Measurements from ENCODE around the gene BLOC1S2.
"Not testable (repeated sequence)": the region's sequence is repeated elsewhere in the genome, so short reads cannot be mapped to it uniquely, and the experiment has no call there.

BLOC1S2 gene

GRCh38 chr10:100286051-100287033, at the start of gene BLOC1S2:
Gene BLOC1S2 (minus strand): TSS chr10:100286680. CDS start chr10:100286659, 21 bp downstream.
- peak; percentile 70 to 76 (median 74) for DNase-seq

GRCh38 chr10:100334762-100335161, 48.3 kb upstream of the BLOC1S2 start:
- no peak for DNase-seq

GRCh38 chr10:100333661-100334440, 47.4 kb upstream of the BLOC1S2 start:
- no peak for DNase-seq

GRCh38 chr10:100333106-100333505, 46.6 kb upstream of the BLOC1S2 start:
- no peak for DNase-seq

GRCh38 chr10:100330079-100330478, 43.6 kb upstream of the BLOC1S2 start, which contains the start of gene PKD2L1:
Gene PKD2L1 (minus strand): TSS chr10:100330228. CDS start chr10:100330103, 125 bp downstream.
- no peak for DNase-seq

DNA sequence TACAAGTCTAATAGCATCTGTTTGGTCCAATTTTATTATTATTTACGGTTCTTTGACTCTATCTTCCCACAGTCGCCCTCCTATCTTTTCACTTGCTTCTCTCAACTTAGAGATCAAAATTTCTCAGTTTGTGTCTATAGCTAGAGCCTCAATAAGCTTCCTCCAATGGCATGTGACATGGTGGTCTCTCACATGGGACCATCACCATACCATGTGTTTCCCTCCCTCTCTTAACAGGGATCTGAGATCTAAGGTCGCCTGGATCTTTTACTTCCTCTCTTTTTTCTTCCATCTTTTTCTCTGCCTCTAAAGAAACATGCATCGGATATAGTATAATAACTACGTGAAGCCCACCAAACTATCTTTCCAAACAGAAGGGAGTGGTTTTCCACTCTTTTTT, 41.7 kb upstream of the BLOC1S2 start:
- DNase-seq: no peak

- DNase-seq: no peak
Observed at GRCh38 chr10:100327718-100328009, 41.2 kb upstream of the BLOC1S2 start.

- peak in 1 of 4 experiments; percentile 7 for DNase-seq
Observed at GRCh38 chr10:100327007-100327717, 40.7 kb upstream of the BLOC1S2 start.

DNA sequence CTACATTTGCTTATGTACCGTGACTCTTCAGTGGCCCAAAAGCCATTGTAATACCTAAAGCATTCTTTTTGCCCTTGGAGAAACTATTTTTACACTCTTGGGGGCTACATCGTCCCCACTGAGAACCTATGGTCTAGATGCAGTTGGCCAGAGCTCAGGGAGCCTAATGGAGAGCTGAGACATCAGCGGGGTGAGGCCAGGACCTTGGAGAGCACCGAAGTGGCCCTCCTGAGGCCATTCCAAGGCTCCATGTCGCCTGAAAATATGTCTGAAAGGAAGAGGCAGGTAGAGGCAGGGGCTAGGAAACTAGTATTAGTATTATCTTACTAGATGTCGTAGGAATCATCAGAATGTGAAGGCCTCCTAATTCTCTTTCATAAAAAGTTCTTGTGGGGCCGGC, 38.7 kb upstream of the BLOC1S2 start:
- DNase-seq: no peak

DNA sequence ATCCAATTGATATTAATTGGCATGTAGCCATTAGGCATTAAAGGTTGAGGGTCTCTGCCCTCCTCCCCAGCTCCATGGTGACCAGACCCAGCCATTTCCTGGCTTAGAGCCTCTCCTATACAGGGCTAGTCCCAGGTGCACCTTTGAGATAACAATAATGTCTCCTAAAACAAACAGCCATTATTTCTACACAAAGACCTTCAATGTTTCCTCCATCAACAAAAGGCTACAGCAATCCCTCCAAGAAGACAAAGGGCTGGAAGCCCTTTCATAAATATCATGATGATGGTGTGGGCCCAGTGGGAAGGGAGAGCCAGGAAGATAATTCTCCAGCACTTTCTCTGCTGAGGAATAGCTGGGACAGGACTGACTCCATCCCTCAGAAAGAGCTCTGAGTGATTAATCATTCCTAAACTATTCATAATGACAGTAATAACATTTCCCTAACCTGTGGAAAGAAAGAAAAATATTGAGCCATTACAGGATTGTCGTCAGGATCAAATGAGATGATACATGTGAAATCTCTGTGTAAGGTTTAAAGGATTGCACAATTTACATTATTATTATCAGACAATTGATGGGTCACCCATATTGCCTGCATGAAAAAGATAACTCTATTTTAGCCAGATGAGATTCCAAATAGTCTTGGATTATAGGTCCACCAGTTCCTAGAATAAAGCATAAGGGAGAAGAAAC, 33.4 kb upstream of the BLOC1S2 start:
- no peak for DNase-seq

DNA sequence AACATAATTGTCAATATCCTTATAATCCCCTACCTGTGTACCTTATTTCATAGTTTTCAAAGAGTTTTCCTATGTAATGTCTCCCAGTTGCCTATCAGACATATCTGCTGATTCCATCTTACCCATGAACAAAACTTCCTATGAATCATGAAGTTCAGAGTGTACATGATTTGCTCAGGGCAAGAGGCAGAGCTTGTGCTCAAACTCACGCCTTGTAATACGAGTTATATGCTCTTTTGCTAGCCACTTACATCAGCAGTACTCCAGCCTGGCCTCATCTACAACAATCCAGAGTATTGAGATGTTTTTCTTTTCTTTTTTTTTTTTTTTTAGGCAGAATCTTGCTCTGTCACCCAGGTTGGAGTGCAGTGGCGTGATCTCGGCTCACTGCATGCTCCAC, 31.7 kb upstream of the BLOC1S2 start:
- no peak for DNase-seq

GRCh38 chr10:100315615-100316014, 29.1 kb upstream of the BLOC1S2 start:
- DNase-seq: no peak

- no peak for DNase-seq
Observed at GRCh38 chr10:100311298-100311697, 24.8 kb upstream of the BLOC1S2 start.

GRCh38 chr10:100307684-100308083, 21.2 kb upstream of the BLOC1S2 start:
- no peak for DNase-seq

DNA sequence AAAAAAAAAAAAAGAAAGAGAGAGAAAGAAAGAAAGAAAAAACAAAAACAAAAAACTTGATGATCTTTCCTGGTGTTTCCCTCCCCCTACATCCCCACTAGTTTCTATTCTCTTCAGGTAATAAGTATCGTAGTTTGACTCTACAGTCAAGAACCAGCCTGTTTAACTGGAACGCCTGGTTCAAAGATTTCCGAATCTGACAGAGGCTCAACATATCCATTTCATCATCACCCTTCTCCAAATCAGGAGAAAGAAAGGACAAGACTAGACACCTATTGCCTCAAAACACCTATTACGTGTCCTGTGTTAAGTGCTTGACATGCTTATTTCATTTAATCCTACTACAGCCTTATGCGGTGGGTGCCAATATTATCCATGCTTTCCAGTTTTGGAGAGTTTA, 20.4 kb upstream of the BLOC1S2 start:
- no peak for DNase-seq

DNA sequence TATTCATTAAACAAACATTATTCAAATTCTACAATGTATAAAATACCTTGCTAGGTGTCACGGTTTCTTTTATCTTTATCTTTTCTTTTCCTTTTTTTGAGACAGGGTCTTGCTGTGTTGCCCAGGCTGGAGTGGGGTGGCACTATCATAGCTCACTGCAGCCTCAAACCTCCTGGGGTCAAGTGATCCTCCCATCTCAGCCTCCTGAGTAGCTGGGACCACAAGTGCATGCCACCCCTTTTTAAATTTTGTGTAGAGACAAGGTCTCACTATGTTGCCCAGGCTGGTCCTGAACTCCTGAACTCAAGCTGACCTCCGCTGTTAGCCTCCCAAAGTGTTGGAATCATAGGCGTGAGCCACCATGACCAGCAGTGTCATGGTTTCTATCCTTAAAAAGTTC, 17.9 kb upstream of the BLOC1S2 start:
- no peak for DNase-seq

GRCh38 chr10:100303724-100304319, 17.3 kb upstream of the BLOC1S2 start:
- no peak for DNase-seq

DNA sequence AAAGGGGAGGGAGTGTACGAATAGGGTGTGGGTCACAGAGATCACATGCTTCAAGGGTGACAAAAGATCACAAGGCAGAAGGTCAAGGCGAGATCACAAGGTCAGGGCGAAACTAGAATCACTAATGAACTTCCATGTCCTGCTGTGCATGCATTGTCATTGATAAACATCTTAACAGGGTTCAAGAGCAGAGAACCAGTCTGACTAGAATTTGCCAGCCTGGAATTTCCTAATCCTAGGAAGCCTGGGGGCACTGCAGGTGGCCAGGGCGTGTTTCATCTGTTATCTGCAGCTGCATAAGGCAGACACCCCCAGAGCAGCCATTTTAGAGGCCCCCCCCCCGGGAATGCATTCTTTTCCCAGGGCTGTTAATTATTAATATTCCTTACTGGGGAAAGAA, 14.6 kb upstream of the BLOC1S2 start:
- DNase-seq: not testable (repeated sequence)

DNA sequence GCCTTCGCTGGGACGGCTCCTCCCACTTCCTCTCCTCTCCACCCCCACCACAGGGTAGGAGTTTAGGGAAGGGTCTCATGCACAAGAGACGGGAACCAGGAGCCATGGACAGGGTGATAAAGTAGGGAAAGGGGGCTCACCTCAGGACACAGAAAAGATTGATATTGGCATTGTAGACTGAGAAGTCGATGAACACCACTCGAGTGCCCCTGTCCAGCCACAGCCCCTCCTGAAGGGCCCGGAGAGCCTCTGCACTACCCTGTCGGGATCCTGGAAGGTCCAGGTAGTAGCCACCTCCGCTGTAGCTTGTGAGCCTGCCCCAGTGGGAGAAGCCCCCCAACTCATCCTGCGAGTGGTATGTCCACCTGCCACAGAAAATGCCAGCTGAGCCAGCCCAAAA, 10.8 kb upstream of the BLOC1S2 start:
- no peak for DNase-seq

GRCh38 chr10:100293066-100293465, 6.6 kb upstream of the BLOC1S2 start:
- no peak for DNase-seq

DNA sequence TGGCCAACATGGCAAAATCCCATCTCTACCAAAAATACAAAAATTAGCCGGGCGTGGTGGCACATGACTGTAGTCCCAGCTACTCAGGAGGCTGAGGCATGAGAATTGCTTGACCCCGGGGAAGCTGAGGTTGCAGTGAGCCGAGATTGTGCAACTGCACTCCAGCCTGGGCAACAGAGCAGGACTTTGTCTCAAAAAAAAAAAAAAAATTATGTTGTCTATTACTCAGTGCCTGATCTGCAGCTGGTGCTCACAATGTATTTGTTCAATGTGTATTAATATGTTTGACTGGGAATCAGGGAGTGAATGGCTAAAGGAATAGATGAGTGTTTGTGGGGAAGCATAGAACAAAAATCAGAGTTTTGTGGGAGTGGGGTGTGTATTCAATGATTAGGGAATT, 5.8 kb upstream of the BLOC1S2 start:
- not testable (repeated sequence) for DNase-seq

DNA sequence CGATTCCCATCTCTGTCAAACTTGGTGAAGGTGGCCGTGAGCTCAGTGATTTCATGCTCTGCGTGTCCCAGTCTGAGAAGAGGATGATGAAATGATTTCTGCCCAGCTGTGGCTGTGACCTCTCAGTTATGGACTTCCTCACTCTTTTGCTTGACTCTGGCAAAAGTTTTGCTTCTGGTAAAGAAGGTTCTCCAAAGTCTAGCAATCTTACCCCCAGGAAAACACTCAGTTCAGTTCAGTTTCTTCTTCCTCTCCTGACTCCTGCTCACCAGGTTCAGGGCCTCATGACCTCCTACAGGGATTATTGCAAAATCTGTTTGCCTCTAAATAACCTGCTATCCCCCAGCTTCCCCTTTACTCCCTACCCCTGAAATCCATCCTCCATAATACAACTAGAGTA, 4.9 kb upstream of the BLOC1S2 start:
- no peak for DNase-seq
